ENCODE data around the gene ATPAF1.

Gene ATPAF1

GRCh38 chr1:46615735-46616134, 52.4 kb downstream of the ATPAF1 start:
- no peak for DNase-seq (ENCODE audit: low read depth)

DNA sequence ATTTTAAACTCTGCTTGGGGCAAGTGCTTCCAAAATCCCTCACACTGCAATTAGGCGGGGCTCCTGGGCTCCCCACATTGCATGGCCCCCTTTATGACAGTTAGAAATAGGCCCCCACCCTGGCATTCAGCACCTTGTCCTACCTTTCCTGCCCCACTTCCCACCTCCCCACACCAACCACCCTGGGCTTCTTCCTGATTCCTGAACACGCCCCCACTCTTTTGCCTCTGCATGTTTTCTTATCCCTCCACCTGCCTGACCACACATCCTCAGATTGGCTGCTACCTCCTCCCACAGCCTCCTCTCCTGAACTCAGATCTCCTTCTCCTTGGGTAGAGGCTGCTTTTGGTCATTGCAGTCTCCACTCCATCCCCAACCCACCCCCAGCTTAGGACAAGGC, 53.1 kb downstream of the ATPAF1 start:
- DNase-seq (ENCODE audit: low read depth): no peak

DNA sequence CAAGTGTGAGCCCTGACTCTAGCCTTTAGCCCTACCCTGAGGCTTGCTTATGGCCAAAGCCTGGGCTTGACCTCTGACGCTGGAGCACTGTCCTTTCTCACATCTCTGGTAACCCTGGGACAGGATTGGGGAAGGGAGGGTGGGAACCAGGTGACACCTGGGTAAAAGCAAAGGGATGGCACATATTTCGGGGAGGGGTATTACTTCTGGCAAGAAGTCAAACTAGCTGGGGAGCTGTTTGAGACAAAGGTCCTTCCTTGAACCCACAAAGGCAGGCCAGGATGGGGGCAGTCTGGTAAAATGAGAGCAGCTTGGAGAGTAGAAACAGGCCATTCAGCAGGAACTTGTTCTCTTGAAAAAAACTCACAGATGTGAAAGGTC, 53.6 kb downstream of the ATPAF1 start:
- no peak for DNase-seq (ENCODE audit: low read depth)

DNA sequence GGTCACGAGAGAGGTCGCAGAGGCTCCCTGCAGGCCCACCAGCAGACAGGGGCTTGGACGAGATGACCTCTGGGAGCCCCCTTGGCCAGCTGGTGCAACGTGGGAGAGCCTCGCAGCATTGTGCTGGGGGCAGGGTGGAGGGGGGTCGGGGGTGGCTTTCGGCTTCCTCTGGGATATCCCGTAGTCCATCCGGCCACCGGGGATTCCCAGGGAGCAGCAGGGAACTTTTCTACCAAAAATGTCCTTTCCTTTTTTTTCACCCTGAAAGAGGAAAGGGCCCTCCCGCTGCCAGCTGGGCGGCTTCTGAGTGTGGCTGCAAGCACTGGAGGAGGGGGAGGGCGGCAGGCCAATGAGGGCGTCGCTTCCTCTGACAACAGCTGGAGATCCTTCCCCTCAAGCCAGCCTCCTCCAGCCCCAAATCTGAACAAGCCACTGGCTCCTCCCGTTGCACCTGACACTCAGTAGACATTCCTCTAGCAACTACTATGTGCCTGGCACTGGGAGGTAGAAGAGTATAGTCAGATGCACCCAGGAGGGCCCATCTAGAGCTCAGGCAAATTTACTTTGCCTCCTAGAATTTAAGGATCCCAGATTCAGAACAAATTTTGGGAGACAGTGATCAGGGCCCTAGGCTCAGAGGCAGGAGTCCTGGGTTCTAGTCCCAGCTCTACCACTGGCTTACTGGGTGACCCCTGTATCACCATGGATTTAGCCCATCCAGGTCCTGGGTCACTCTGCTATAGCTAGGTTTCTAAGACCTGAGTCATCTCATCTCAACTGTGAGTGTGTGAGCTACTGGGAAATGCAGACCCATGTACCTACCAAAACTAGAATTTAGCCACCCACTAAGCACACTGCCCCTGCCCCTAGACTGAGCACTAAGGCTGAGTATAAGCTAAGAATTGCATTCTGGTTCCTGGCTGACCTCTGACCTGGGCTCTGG, 54.2 kb downstream of the ATPAF1 start:
- DNase-seq (ENCODE audit: low read depth): peak; percentile 13

DNA sequence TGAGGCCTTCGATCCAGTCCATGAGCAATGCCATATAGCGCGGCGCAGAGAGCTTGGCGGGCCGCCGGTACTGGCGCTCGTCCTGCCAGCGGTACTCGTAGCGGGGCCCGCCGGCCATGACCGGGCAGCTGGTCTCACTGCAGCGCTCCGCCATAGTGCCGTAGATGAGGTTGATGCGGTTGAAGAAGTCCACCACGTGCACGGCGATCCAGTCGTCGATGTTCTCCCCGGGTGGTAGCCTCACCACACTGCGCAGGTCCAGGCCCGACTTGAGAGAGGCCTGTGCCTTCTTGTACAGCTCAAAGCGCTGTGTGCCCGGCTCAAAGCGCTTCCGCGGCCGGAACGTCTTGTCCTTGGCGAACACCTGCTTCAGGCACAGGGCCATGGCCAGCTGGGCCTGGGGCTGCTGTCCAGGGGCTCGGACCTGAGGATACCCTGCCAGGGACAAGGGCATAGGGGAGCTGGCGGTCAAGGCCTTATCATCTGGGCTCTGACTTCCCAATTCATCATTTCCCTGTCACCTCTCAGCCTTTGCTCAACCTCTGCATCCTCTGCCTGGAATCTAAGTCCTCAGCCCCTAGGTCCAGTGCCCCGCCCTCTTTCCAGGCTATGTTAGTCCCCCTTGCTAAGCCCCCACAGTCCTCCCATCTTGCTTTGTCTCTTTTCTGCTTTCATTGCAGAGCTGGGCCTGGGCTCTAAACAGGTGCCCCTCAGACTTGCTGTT, 55.1 kb downstream of the ATPAF1 start:
- no peak for DNase-seq (ENCODE audit: low read depth)

DNA sequence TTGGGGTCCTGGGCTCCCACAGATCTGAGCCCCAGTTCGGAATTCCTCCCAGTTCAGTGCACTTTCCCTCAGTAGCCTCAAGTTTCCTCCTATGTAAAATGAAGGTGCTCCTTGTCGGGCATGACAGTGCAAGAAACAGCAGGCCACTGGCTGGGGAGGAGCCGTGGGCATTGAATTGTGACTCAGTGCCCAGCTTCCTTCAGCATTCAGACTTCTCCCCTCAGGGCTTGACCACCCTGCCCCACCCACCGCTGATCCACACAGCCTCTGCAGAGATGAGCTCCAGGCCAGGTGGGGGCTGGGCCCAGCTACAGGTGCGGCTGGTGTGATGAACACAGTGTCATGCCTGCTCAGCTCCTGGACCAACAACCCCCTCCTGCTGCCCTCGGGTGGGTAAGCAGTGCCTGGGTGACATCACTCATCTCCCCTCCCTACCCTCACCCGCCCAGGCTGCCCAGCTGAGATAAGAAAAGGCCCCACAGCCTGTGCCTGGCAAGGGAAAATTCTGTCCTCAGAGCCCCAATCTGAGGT, 56.4 kb downstream of the ATPAF1 start:
- DNase-seq (ENCODE audit: low read depth): no peak

GRCh38 chr1:46607345-46608130, 60.6 kb downstream of the ATPAF1 start:
- no peak for DNase-seq (ENCODE audit: low read depth)

- no peak for DNase-seq (ENCODE audit: low read depth)
Observed at GRCh38 chr1:46606255-46606965, 61.8 kb downstream of the ATPAF1 start.

GRCh38 chr1:46605232-46605631, 62.9 kb downstream of the ATPAF1 start:
- DNase-seq (ENCODE audit: low read depth): no peak

DNA sequence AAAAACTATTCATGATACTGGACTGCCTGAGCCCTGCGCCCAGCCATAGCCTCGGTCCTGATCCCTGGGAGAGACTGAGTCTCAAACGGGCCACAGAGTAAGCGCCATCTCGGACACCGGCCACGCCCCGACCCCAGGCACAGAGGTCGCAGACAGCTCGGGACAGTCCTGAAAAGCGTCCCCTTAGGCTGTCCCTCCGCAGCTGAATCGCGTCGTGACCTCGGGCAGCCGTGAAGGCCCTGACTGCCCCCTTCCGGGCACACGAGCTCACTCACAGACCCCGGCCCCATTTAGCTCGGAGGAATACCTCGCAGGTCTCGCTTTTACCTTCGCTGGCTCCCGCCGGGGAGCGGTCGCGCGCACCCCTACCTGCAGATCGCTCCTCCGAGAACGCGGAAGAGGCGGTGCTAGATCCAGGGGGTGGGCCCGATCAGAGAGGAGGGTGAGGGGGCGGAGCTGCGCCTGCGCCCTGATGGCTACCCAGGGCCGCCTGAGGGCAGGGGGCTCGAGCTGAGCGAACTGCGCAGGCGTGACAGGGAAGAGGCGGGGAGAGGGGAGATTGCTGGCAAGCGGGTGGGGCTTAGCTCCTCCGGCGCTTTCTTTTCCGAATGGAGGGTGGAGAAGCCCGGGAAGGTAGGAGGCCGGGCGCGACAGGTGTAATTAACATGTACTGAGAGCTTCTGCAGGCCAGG, 64.2 kb downstream of the ATPAF1 start, which contains the start of gene MKNK1:
TSS of gene MKNK1 (minus strand) at position 411 of the 692 bp plus-strand sequence. CDS start 20,941 bp downstream, outside the sequence.
- DNase-seq (ENCODE audit: low read depth): peak; percentile 97

- DNase-seq (ENCODE audit: low read depth): no peak
Observed at GRCh38 chr1:46603481-46603857, 64.7 kb downstream of the ATPAF1 start.

DNA sequence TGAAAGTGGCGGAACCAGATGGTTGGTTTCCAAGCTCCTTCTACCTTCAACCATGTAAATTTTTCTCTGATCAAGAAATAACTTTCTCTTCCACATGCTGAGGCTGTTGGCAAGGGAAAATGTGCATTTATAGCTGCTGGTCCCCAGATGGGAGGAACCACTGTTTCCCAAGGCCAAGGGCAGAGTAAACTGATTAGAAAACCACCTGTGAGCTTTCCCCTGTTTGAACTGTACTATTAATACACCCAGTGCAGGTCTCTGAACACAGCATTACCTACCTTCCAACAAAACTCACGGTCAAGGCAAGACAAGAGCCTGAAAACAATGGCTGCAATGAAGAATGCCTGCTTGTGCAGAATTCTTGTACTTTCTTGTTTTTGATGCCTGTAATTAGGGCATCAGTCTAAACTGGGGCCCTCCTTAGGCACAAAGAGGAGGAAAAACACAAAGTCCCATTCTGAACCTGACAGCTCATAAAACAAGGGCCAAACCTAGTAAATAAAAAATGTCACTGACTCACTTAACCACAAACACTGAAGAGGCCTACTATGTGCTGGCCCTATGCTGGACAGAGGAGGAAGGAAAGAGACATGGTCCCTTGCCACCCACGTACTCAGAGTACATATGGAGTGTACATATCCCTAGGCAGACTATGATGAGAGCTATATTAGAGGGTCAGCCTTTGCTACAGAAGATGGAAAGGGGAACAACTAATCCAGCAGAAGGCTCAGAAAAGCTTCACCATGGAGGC, 66.7 kb downstream of the ATPAF1 start:
- DNase-seq (ENCODE audit: low read depth): no peak

- DNase-seq (ENCODE audit: low read depth): no peak
Observed at GRCh38 chr1:46599059-46599970, 68.8 kb downstream of the ATPAF1 start.

- DNase-seq (ENCODE audit: low read depth): no peak
Observed at GRCh38 chr1:46596846-46597245, 71.3 kb downstream of the ATPAF1 start.

DNA sequence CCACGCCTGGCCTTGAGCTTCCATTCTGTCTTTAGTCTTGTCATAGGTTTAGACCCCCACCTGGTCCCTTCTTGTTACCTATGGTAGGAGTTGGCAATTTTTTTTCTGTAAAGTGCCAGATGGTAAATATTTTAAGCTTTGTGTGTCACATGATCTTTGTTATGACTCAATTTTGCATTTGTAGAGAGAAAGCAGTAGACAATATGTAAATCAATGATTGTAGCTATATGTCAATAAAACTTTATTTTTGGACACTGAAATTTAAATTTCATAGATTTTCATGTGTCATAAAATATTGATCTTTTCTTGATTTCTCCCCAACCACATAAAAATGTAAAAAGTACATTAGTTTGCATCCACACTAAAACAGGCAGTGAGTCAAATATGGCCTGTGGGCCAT, 72.1 kb downstream of the ATPAF1 start:
- DNase-seq (ENCODE audit: low read depth): no peak

- DNase-seq (ENCODE audit: low read depth): no peak
Observed at GRCh38 chr1:46595127-46595526, 73.0 kb downstream of the ATPAF1 start.

DNA sequence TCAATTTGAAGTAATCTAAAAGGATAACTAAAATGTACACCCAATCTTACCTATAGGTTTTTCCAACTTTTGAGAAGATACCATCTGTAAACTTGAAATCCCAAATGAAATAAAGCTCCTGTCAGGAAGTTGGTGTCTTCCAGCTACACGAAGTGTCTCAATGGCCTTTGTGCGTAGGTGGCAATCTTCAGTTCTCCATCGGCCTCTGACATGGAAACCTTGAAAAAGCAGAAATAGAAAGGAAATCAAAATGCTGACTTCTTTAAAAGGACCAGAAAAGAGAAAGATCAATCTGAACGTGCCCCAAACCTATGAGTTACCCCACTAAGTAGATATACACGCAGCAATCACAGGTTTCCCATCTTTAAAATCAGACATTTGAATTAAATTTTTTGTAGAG, 74.1 kb downstream of the ATPAF1 start:
- no peak for DNase-seq (ENCODE audit: low read depth)

- DNase-seq (ENCODE audit: low read depth): no peak
Observed at GRCh38 chr1:46592823-46593222, 75.3 kb downstream of the ATPAF1 start.

GRCh38 chr1:46589529-46589928, 78.6 kb downstream of the ATPAF1 start:
- DNase-seq (ENCODE audit: low read depth): no peak

All from stimulated activated CD8-positive, alpha-beta memory T cell treated with anti-CD3 and anti-CD28 coated beads, Interleukin-12 subunit alpha, Interleukin-12 subunit beta, amount 100 ng/mL, for 1 hour (primary cell).